SK-N-MC (cell line): ENCODE data around the gene MIS18A.

Experiments
- DNase-seq: peaks from one replicate; pipeline ENCODE4 v3.0.0-alpha.2; 2011; ENCODE audit warnings: low read depth, low spot score
- H3K27ac ChIP-seq: fragments of 200-600 bp; sonication (generic); 2 replicates; pipeline ENCODE4 v1.5.1; 2016; ENCODE audit warnings: mixed run types
- H3K36me3 ChIP-seq: fragments of 200-600 bp; sonication (generic); 2 replicates; pipeline ENCODE4 v1.6.1; 2017; ENCODE audit warnings: antibody characterized with exemption, low read length, mixed read lengths; ENCODE audit not compliant: insufficient read depth
- H3K4me3 ChIP-seq: fragments of 200-600 bp; sonication (generic); 2 replicates; pipeline ENCODE4 v1.5.1; 2016
- H3K9ac ChIP-seq: fragments of 200-600 bp; sonication (generic); 2 replicates; pipeline ENCODE4 v1.8.0; 2017; ENCODE audit warnings: mixed run types, mixed read lengths; ENCODE audit not compliant: insufficient read length
- H3K9me3 ChIP-seq: fragments of 200-600 bp; sonication (generic); 2 replicates; pipeline ENCODE4 v1.6.1; 2017; ENCODE audit warnings: low read depth, mild to moderate bottlenecking, antibody characterized with exemption, low read length, moderate library complexity, mixed read lengths
- EZH2 ChIP-seq: fragments of 200-600 bp; sonication (generic); IDR thresholded peaks from one replicate; pipeline ENCODE4 v1.6.1; 2017; ENCODE audit warnings: antibody characterized with exemption
- FOXP2 ChIP-seq: optimal IDR thresholded peaks from 2 replicates; pipeline ENCODE3; 2011; ENCODE audit warnings: mild to moderate bottlenecking, moderate library complexity; ENCODE audit not compliant: insufficient read depth; ENCODE audit errors: extremely low read length, control extremely low read depth
- POLR2AphosphoS5 ChIP-seq: IDR thresholded peaks from 2 replicates; pipeline ENCODE4 v1.6.1; 2012; ENCODE audit warnings: mild to moderate bottlenecking, low read depth, low read length, borderline replicate concordance

MIS18A gene

DNA sequence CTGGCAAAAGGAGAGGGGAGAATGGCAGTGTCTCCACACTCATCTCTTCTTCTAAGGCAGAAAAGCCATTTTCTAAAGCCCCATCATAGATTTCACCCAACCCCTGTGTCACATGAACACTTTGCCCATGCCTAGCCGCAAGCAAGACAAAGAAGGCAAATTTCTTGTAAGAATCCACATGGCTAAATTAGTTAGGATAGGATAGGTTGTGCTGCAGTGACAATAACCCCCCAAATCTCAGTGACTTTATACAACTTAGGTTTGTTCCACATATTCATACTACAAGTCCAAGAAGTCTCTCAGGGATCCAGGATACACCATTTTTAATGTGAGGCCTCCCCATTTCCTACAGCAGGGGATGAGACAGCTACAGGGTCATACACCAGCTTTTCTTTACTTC lies 40.8 kb downstream of the MIS18A start:
- Histone ChIP-seq H3K27ac (no peak overlapping the region), H3K9ac (no peak overlapping the region), H3K36me3 (no peaks in the 10 kb centered on the region), H3K9me3 (no peaks in the 10 kb centered on the region), H3K4me3 (no peak overlapping the region)
- TF ChIP-seq EZH2 = no peak
- TF ChIP-seq FOXP2 = no peak
- TF ChIP-seq POLR2AphosphoS5 = no peak
- no peak for DNase-seq

DNA sequence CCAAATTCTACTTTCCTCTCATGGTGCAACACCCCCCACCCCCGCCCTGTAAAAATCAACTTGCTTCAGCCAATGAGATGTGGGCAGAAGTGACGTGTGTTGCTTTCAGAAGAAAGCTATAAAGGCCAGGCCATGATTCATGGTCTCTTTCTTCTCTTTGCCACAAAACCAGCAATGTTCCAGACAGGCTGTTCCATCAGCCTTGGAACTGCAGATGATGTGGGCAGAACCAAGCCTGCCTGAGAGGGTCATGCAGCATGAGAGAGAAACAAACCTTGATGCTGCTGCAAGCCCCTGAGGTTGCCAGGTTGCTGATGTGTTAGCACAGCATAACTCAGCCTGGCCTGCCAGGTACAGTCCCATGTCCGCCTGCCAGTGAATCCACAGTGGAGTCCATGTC lies 41.8 kb downstream of the MIS18A start:
- TF ChIP-seq FOXP2 (no peak), POLR2AphosphoS5 (no peak)
- Histone ChIP-seq H3K9ac (no peak overlapping the region), H3K9me3 (no peaks in the 10 kb centered on the region), H3K36me3 (no peaks in the 10 kb centered on the region), H3K27ac (no peak overlapping the region), H3K4me3 (no peak overlapping the region)
- DNase-seq = no peak

DNA sequence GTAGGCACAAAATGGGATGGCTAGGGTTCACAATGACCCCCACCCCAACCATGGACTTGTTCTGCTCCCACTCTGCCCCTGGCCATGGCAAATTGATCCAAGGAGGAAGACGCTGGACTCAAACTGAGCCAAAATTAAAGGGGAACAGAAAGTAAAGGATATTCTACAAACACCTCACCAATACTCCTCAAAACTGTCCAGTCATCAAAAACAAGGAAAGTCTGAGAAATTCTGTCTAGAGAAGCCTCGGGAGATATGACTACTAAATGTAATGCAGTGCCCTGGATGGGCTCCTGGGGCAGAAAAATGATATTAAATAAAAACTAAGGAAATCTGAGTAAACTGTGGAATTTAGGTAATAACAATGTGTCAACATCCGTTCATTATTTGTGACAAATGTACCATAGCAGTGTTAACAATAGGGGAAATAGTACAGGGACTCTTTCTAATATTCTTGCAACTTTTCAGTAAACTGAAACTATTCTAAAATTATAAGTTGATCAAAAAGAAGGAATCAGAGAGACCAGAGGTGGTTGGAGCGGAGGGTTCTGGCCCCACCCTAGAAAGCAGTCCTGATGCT lies 45.0 kb downstream of the MIS18A start:
- no peak overlapping the region for H3K4me3 ChIP-seq
- H3K9me3 ChIP-seq = no peaks in the 10 kb centered on the region
- no peak for DNase-seq
- no peak overlapping the region for H3K27ac ChIP-seq
- no peaks in the 10 kb centered on the region for H3K36me3 ChIP-seq
- TF ChIP-seq FOXP2 = no peak
- TF ChIP-seq POLR2AphosphoS5 = no peak
- no peak for TF ChIP-seq EZH2
- no peak overlapping the region for H3K9ac ChIP-seq

DNA sequence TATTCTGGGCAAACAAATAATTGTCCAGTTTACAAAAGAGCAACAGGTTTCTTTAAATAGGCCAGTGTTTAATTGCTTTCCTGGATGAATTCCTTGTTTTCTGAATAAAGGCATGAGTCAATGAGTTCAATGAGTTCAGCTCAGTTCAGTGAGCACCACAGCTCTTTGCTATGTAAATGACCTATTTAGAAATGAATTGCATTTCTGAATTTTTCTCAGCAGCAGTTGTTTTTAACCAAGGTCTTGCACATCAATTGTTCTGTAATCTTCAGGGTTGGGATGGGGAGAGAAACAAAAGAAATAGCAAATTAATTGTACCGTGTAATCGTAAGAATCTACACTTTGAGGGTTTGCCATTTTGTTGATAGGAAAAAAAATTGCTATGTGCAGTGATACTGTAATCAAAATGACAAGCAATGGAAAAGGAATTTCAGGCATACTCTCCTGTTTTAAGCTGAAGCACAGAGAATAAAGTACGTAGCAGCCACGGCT lies 45.7 kb downstream of the MIS18A start:
- no peak for DNase-seq
- no peak overlapping the region for H3K27ac ChIP-seq
- H3K9me3 ChIP-seq = no peaks in the 10 kb centered on the region
- no peaks in the 10 kb centered on the region for H3K36me3 ChIP-seq
- TF ChIP-seq EZH2 (no peak), POLR2AphosphoS5 (no peak), FOXP2 (no peak)
- no peak overlapping the region for H3K9ac ChIP-seq
- H3K4me3 ChIP-seq = no peak overlapping the region

DNA sequence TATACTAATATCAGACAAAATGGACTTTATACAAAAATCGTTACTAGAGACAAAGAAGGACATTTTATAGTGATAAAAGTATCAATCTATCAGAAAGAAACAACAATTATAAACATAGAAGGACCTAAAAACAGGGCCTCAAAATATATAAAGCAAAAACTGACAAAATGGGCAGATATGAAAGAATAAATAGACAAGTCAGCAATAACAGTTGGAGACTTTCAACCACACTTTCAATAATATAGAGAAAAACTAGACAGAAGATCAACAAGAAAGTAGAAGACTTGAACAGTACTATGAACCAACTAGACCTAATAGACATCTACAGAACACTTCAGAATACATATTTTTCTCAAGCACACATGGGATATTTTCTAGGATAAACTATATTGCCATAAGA lies 52.4 kb downstream of the MIS18A start:
- no peak overlapping the region for H3K4me3 ChIP-seq
- no peak overlapping the region for H3K27ac ChIP-seq
- no peaks in the 10 kb centered on the region for H3K9me3 ChIP-seq
- H3K36me3 ChIP-seq = no peaks in the 10 kb centered on the region
- DNase-seq = no peak
- TF ChIP-seq FOXP2 = no peak
- no peak for TF ChIP-seq EZH2
- TF ChIP-seq POLR2AphosphoS5 = no peak
- H3K9ac ChIP-seq = no peak overlapping the region
